Gastroesophageal sphincter (tissue), 4 donors: ENCODE measurements around the gene STON2. TPM values are rescaled to one million over a fixed set of nuclear protein-coding genes. Genes with fewer than 3 reads are reported as not detected.

Experiments
- ATAC-seq: fragments of 150-250 bp; one replicate; pipeline ENCODE4 v1.9.1; 2016; ENCODE audit warnings: mild to moderate bottlenecking, moderate library complexity
- H3K27ac ChIP-seq, 4 donors: fragments of 200-600 bp; sonication (generic) in 3 of 4; 1 replicate in 3 of 4; 2 replicates in 1 of 4; pipeline ENCODE4 v1.5.1; 2016 to 2019
- H3K27me3 ChIP-seq: fragments of 200-600 bp; sonication (generic); one replicate; pipeline ENCODE4 v1.5.1; 2019
- H3K36me3 ChIP-seq, 2 donors: fragments of 200-600 bp; sonication (generic); one replicate each; pipeline ENCODE4 v1.5.1; 2019; ENCODE audit warnings: control low read depth in 1 of 2
- H3K4me1 ChIP-seq, 3 donors: fragments of 200-600 bp; sonication (generic); 1 replicate in 2 of 3; 2 replicates in 1 of 3; pipeline ENCODE4 v1.5.1; 2016 to 2019; ENCODE audit warnings: control low read depth in 2 of 3
- H3K4me3 ChIP-seq, 2 donors: fragments of 200-600 bp; sonication (generic); one replicate each; pipeline ENCODE4 v1.5.1; 2019; ENCODE audit warnings: mild to moderate bottlenecking in 1 of 2, moderate library complexity in 1 of 2
- H3K9me3 ChIP-seq, 3 donors: fragments of 200-600 bp; sonication (generic); one replicate each; pipeline ENCODE4 v1.5.1; 2017 to 2019; ENCODE audit warnings: control low read depth in 2 of 3
- CTCF ChIP-seq, 4 experiments: fragments of 200-600 bp in 2 of 4; fragments of 450-650 bp in 2 of 4; sonication (generic) in 1 of 4; IDR thresholded peaks; one replicate each; pipeline ENCODE4 v1.5.1; 2017 to 2019; ENCODE audit warnings: antibody characterized with exemption in 4 of 4, mild to moderate bottlenecking in 2 of 4, moderate library complexity in 2 of 4
- EP300 ChIP-seq: sonication (generic); formaldehyde crosslinking; IDR thresholded peaks from one replicate; pipeline ENCODE4 v1.6.1; 2017; ENCODE audit warnings: antibody characterized with exemption, mild to moderate bottlenecking
- POLR2A ChIP-seq, 2 donors: fragments of 450-650 bp; IDR thresholded peaks; one replicate each; pipeline ENCODE4 v1.6.1; 2017; ENCODE audit warnings: antibody characterized with exemption in 2 of 2, mild to moderate bottlenecking in 2 of 2, moderate library complexity in 1 of 2
- POLR2AphosphoS5 ChIP-seq: sonication (generic); formaldehyde crosslinking; IDR thresholded peaks from one replicate; pipeline ENCODE4 v1.6.1; 2017; ENCODE audit warnings: antibody characterized with exemption
- WGBS, 2 donors: methylation state at CpG; one replicate each; pipeline ENCODE4 v1.1.5; 2018; ENCODE audit warnings: low coverage in 1 of 2; 5-methylcytosine and 5-hydroxymethylcytosine counted together
- total RNA-seq, 4 donors: library from RNA; depleted of rRNA; stranded (reverse); fragments of >200 nt; gene quantifications; one replicate each; pipeline ENCODE4 v1.1.0, GENCODE V29; 2016

The STON2 gene
- total RNA-seq, 4 donors from 2014 or later: 2.8 to 11.6 (median 11.5) TPM

DNA sequence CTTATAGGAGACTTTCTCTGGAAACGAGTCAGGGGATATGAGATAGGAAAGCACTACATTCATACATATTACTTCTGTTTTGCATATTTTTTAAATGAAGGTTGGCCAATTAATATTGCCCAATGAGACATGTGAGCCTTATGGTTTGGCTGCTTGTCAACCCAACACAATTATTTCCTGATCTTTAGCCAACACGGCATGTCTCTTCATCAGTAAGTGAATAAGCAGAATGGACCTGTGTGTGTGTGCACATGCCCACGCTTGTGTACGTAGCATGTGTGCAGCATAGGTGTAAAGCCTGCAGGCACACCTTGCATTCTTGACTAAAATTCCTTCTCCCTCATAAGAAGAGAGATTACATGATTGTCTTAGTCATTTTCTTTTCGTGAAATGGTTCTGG, 88.3 kb downstream of the STON2 start:
- H3K36me3 ChIP-seq: no peaks in the 10 kb centered on the region
- 36 to 71% methylated on average over 5 of the region's 5 CpGs for WGBS, 2 donors
- no peak overlapping the region for H3K27ac ChIP-seq

DNA sequence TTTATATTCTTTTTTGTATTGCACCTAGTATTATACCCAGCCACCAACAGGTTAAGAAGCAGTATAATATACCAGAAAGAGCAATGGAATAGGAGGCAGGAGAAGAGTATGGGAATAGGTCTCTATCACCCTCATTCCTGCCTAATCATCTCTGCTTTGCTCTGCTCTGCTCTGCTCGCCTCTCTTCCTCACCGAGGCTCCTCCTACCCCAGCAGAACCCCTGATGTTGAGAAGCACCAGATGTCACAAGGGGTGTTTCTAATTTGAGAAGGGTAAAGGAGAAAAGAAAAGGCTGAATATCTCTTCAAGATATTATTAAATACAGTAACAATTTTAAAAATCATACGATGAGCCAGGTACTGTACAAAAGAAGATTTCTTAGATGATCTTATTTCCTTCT, 89.0 kb downstream of the STON2 start:
- 13% methylated on average over 3 of the region's 3 CpGs for WGBS, 2 donors
- Histone ChIP-seq H3K27me3 (peaks cover 6% of the 10 kb centered on the region), H3K27ac (no peak overlapping the region), H3K36me3 (no peaks in the 10 kb centered on the region), H3K4me1 (no peaks in the 10 kb centered on the region), H3K4me3 (no peak overlapping the region), H3K9me3 (no peaks in the 10 kb centered on the region)
- TF ChIP-seq EP300 (no peak), POLR2AphosphoS5 (no peak), CTCF (IDR thresholded peaks at IDR 0.05) (no peak), POLR2A (IDR thresholded peaks at IDR 0.05) (no peak)
- no peak for ATAC-seq

More for the DNA sequence above, 88.3 kb downstream of the STON2 start:
- TF ChIP-seq EP300 (no peak), CTCF (IDR thresholded peaks at IDR 0.05) (no peak), POLR2A (IDR thresholded peaks at IDR 0.05) (no peak), POLR2AphosphoS5 (no peak)
- no peaks in the 10 kb centered on the region for H3K4me1 ChIP-seq
- no peak for ATAC-seq
- H3K27me3 ChIP-seq: peaks cover 6% of the 10 kb centered on the region
- no peaks in the 10 kb centered on the region for H3K9me3 ChIP-seq
- no peak overlapping the region for H3K4me3 ChIP-seq

- 65% methylated on average over 4 of the region's 4 CpGs; no CpG with 5 or more reads in 1 of the 2 donors for WGBS, 2 donors
- H3K4me1 ChIP-seq: no peaks in the 10 kb centered on the region
- H3K4me3 ChIP-seq: no peak overlapping the region
- no peaks in the 10 kb centered on the region for H3K9me3 ChIP-seq
- peaks cover 6% of the 10 kb centered on the region for H3K27me3 ChIP-seq
- no peak overlapping the region for H3K27ac ChIP-seq
- ATAC-seq: no peak
- no peaks in the 10 kb centered on the region for H3K36me3 ChIP-seq
- no peak for TF ChIP-seq EP300
- TF ChIP-seq CTCF (IDR thresholded peaks at IDR 0.05): no peak
- no peak for TF ChIP-seq POLR2AphosphoS5
- TF ChIP-seq POLR2A (IDR thresholded peaks at IDR 0.05): no peak
Measured at GRCh38 chr14:81310606-81311005, 89.5 kb downstream of the STON2 start.

GRCh38 chr14:81309511-81309910, 90.6 kb downstream of the STON2 start:
- Histone ChIP-seq H3K27me3 (peaks cover 6% of the 10 kb centered on the region), H3K27ac (no peak overlapping the region), H3K36me3 (no peaks in the 10 kb centered on the region), H3K4me1 (no peaks in the 10 kb centered on the region), H3K9me3 (no peaks in the 10 kb centered on the region), H3K4me3 (no peak overlapping the region)
- ATAC-seq: no peak
- no peak for TF ChIP-seq CTCF (IDR thresholded peaks at IDR 0.05)
- no peak for TF ChIP-seq POLR2A (IDR thresholded peaks at IDR 0.05)
- no peak for TF ChIP-seq POLR2AphosphoS5
- TF ChIP-seq EP300: no peak
- 43 to 88% methylated on average over 1 to 2 of the region's 2 CpGs for WGBS, 2 donors

DNA sequence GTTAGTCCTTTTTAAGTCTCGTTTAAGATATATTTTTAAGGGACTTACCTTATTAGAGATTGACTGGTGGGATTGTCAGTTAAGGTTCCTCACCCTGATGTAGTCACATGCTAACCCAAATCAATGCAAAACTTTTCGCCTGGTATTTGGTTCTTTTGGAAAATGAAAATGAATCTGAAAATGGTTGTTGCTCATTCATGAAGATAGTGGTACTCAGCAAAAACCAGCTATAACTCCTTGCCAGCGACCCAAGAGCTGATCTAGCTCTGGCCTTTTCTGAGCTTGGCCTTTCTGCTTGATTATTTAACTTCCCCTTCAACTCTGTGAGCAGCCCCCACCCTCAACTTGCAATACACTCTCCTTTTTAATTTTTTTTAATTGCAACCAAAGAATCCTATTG, 94.4 kb downstream of the STON2 start:
- Histone ChIP-seq H3K27me3 (peaks cover 6% of the 10 kb centered on the region), H3K36me3 (no peaks in the 10 kb centered on the region), H3K27ac (no peak overlapping the region), H3K4me3 (no peak overlapping the region), H3K9me3 (no peaks in the 10 kb centered on the region), H3K4me1 (no peaks in the 10 kb centered on the region)
- TF ChIP-seq EP300 (no peak), CTCF (IDR thresholded peaks at IDR 0.05) (no peak), POLR2AphosphoS5 (no peak), POLR2A (IDR thresholded peaks at IDR 0.05) (no peak)
- no peak for ATAC-seq
- 69 to 77% methylated on average over 3 of the region's 3 CpGs for WGBS, 2 donors
